Stimulated activated CD8-positive, alpha-beta memory T cell treated with anti-CD3 and anti-CD28 coated beads, Interleukin-15, amount 100 ng/mL, for 48 hours (primary cell): Measurements from ENCODE around the gene HAPLN3.

Source experiments
- DNase-seq, 2 donors: peaks; one replicate each; pipeline ENCODE4 v3.0.0-alpha.2; 2020; ENCODE audit warnings: low read depth in 2 of 2

HAPLN3 gene

GRCh38 chr15:88864861-88865497, 30.4 kb downstream of the HAPLN3 start:
- no peak for DNase-seq

- no peak for DNase-seq
Observed at GRCh38 chr15:88863412-88863811, 31.9 kb downstream of the HAPLN3 start.

- DNase-seq, result no peak
Observed at GRCh38 chr15:88860212-88860611, 35.1 kb downstream of the HAPLN3 start.

- DNase-seq, result no peak
Observed at GRCh38 chr15:88859550-88859949, 35.8 kb downstream of the HAPLN3 start.

GRCh38 chr15:88858934-88859333, 36.4 kb downstream of the HAPLN3 start:
- DNase-seq, result no peak

GRCh38 chr15:88852476-88852875, 42.9 kb downstream of the HAPLN3 start:
- DNase-seq, result no peak

- DNase-seq, result no peak
Observed at GRCh38 chr15:88849376-88850072, 45.8 kb downstream of the HAPLN3 start.

GRCh38 chr15:88848203-88848602, 47.1 kb downstream of the HAPLN3 start:
- DNase-seq, result no peak

GRCh38 chr15:88847144-88847543, 48.2 kb downstream of the HAPLN3 start:
- no peak for DNase-seq

GRCh38 chr15:88845616-88846015, 49.7 kb downstream of the HAPLN3 start:
- DNase-seq, result no peak

GRCh38 chr15:88844749-88845386, 50.5 kb downstream of the HAPLN3 start:
- no peak for DNase-seq

- DNase-seq, result no peak
Observed at GRCh38 chr15:88843334-88843733, 52.0 kb downstream of the HAPLN3 start.

- DNase-seq, result no peak
Observed at GRCh38 chr15:88842156-88842555, 53.2 kb downstream of the HAPLN3 start.

- DNase-seq, result no peak
Observed at GRCh38 chr15:88841236-88841635, 54.1 kb downstream of the HAPLN3 start.

- no peak for DNase-seq
Observed at GRCh38 chr15:88839961-88840360, 55.4 kb downstream of the HAPLN3 start.

- no peak for DNase-seq
Observed at GRCh38 chr15:88839146-88839545, 56.2 kb downstream of the HAPLN3 start.

GRCh38 chr15:88838667-88839066, 56.7 kb downstream of the HAPLN3 start:
- DNase-seq, result no peak

GRCh38 chr15:88835646-88836045, 59.7 kb downstream of the HAPLN3 start:
- DNase-seq, result no peak

- DNase-seq, result no peak
Observed at GRCh38 chr15:88835119-88835518, 60.2 kb downstream of the HAPLN3 start.

- DNase-seq, result no peak
Observed at GRCh38 chr15:88834211-88834812, 61.0 kb downstream of the HAPLN3 start.

GRCh38 chr15:88833731-88834100, 61.6 kb downstream of the HAPLN3 start:
- DNase-seq, result no peak

GRCh38 chr15:88832820-88833730, 62.3 kb downstream of the HAPLN3 start:
- DNase-seq, result no peak
